Raji (cell line): Measurements from ENCODE around the gene EXOC6.

Source experiments
- POLR2A ChIP-seq: IDR thresholded peaks from 2 replicates; pipeline ENCODE4 v1.6.1; 2011; ENCODE audit warnings: low read depth, low read length, control low read depth; ENCODE audit not compliant: insufficient read depth

The EXOC6 gene

GRCh38 chr10:93059975-93060886 lies 211.9 kb downstream of the EXOC6 start, which contains the start of gene CYP26C1:
Gene CYP26C1, plus strand, starts transcription at chr10:93060798. Its CDS starts 466 bp downstream, at chr10:93061264.
- TF ChIP-seq POLR2A, result no peak

- no peak for TF ChIP-seq POLR2A
These were observed 212.7 kb downstream of the EXOC6 start for GRCh38 chr10:93060887-93061593.

- no peak for TF ChIP-seq POLR2A
These were observed 213.5 kb downstream of the EXOC6 start for GRCh38 chr10:93061594-93062513.

GRCh38 chr10:93062514-93063143 lies 214.3 kb downstream of the EXOC6 start:
- TF ChIP-seq POLR2A, result no peak

GRCh38 chr10:93063144-93063976 lies 215.0 kb downstream of the EXOC6 start:
- no peak for TF ChIP-seq POLR2A

GRCh38 chr10:93063977-93064660 lies 215.8 kb downstream of the EXOC6 start:
- no peak for TF ChIP-seq POLR2A

GRCh38 chr10:93064874-93065660 lies 216.7 kb downstream of the EXOC6 start:
- TF ChIP-seq POLR2A, result no peak

- no peak for TF ChIP-seq POLR2A
These were observed 217.6 kb downstream of the EXOC6 start for GRCh38 chr10:93065675-93066543.

GRCh38 chr10:93066544-93066913 lies 218.2 kb downstream of the EXOC6 start:
- TF ChIP-seq POLR2A, result no peak

- TF ChIP-seq POLR2A, result no peak
These were observed 219.4 kb downstream of the EXOC6 start for GRCh38 chr10:93067443-93068365.

GRCh38 chr10:93068411-93069244 lies 220.3 kb downstream of the EXOC6 start:
- TF ChIP-seq POLR2A, result no peak
